Breast epithelium (tissue), 3 donors: ENCODE data around the gene APBB2.

Experiments
- POLR2AphosphoS5 ChIP-seq, 3 donors: sonication (generic); formaldehyde crosslinking; IDR thresholded peaks; one replicate each; pipeline ENCODE4 v1.6.1; 2017; ENCODE audit warnings: antibody characterized with exemption in 3 of 3
- TF ChIP-seq, protein P1 (sequence below), 3 donors: fragments of 450-650 bp; IDR thresholded peaks; one replicate each; pipeline ENCODE4 v1.5.1; 2016 to 2017; ENCODE audit warnings: antibody characterized with exemption in 3 of 3, mild to moderate bottlenecking in 3 of 3, moderate library complexity in 3 of 3

DNA sequence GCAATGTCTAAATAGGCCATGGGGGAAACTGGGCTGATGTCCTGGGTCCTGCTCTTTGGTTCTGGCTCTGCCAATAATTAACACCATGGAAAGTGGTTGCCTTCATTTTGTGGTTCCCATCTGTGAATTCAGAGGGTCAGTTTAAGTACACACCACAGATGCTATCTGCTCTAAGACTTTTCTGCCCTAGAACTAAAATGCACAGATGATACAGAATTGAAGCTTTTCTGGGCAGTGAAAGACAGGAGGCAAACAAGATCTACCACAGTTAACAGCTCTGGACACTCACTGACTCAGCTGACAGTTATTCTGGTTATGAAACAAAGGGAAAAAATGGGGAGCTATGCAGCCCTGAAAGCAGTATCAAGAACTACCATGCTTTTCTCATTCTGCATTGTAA lies 37.3 kb downstream of the APBB2 start:
- TF ChIP-seq POLR2AphosphoS5 (IDR thresholded peaks at IDR 0.05) = no peak
- TF ChIP-seq, protein P1, sequence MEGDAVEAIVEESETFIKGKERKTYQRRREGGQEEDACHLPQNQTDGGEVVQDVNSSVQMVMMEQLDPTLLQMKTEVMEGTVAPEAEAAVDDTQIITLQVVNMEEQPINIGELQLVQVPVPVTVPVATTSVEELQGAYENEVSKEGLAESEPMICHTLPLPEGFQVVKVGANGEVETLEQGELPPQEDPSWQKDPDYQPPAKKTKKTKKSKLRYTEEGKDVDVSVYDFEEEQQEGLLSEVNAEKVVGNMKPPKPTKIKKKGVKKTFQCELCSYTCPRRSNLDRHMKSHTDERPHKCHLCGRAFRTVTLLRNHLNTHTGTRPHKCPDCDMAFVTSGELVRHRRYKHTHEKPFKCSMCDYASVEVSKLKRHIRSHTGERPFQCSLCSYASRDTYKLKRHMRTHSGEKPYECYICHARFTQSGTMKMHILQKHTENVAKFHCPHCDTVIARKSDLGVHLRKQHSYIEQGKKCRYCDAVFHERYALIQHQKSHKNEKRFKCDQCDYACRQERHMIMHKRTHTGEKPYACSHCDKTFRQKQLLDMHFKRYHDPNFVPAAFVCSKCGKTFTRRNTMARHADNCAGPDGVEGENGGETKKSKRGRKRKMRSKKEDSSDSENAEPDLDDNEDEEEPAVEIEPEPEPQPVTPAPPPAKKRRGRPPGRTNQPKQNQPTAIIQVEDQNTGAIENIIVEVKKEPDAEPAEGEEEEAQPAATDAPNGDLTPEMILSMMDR (IDR thresholded peaks at IDR 0.05) = no peak
